ENCODE results near the gene ANKFN1.

Gene ANKFN1

DNA sequence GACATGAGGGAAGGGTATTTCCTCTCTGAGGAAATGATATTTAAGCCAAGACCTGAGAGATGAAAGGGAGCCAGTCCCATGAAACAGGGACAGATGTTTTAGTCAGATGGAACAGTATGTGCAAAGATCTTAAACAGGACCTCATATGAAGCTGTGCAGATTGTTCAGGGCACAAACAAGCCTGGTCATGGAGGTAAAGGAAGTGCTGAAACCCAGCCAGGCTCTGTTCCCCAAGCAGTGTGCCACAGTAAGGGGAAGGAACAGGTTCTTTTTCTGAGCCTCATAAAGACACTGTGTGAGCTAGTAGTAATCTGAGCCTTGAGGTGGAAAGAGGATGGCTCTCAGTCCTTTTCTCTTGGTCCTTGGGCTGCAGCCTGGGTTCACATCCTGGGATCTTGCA is 159.9 kb downstream of the ANKFN1 start:
- H3K36me3 ChIP-seq (ENCODE audit: control insufficient read depth in 4 of 4, insufficient read depth in 4 of 4, low read length in 3 of 4): no peaks in the 10 kb centered on the region
- peak in 2 of 3 donors; percentile 39 to 42 for DNase-seq

DNA sequence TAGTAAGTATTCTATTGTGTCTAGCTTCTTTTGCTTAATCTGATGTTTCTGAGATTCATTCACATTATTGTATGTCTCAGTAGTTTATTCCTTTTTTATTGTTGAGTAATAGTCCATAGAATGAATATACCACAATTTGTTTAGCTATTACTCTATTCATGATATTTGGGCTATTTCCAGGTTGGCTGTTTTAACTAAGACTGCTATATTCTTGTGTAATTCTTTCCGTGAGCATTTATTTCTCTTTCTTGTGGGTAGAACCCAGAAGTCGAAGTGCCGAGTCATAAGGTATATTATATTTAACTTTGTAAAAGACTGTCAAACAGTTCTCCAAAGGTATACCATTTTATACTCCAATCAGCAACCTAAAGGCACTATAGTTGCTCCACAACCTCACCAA is 160.8 kb downstream of the ANKFN1 start:
- no peak for DNase-seq

More for the DNA sequence above, 159.9 kb downstream of the ANKFN1 start:
- H3K27ac ChIP-seq (ENCODE audit: insufficient read depth in 1 of 2, low read depth in 1 of 2, low read length in 2 of 2, poor library complexity in 1 of 2, severe bottlenecking in 2 of 2): no peak overlapping the region
- H3K4me3 ChIP-seq (ENCODE audit: control insufficient read depth in 1 of 7, extremely low read depth in 1 of 7, insufficient read depth in 4 of 7, low read depth in 2 of 7, low read length in 6 of 7): no peak overlapping the region
- no peaks in the 10 kb centered on the region for H3K9me3 ChIP-seq (ENCODE audit: control extremely low read depth in 1 of 5, control insufficient read depth in 4 of 5, insufficient read depth in 2 of 5, low read depth in 1 of 5, low read length in 4 of 5)
- POLR2A ChIA-PET: interaction anchor here (0.6 to 0.7 kb wide), 2 partner anchors 186 to 477 kb away, joined by 4 to 5 read pairs; no protein-coding TSS in a partner anchor
- CTCF ChIA-PET: no interaction called here
- peaks cover 0 to 29% (median 11%) of the 10 kb centered on the region in 4 experiments for H3K4me1 ChIP-seq (ENCODE audit: control extremely low read depth in 1 of 4, control insufficient read depth in 4 of 4, insufficient read depth in 4 of 4, low read length in 3 of 4)
- H3K27me3 ChIP-seq (replicated peaks in 2 of 5; ENCODE audit: control insufficient read depth in 4 of 5, insufficient read depth in 5 of 5, low read length in 4 of 5): no peaks in the 10 kb centered on the region

DNA sequence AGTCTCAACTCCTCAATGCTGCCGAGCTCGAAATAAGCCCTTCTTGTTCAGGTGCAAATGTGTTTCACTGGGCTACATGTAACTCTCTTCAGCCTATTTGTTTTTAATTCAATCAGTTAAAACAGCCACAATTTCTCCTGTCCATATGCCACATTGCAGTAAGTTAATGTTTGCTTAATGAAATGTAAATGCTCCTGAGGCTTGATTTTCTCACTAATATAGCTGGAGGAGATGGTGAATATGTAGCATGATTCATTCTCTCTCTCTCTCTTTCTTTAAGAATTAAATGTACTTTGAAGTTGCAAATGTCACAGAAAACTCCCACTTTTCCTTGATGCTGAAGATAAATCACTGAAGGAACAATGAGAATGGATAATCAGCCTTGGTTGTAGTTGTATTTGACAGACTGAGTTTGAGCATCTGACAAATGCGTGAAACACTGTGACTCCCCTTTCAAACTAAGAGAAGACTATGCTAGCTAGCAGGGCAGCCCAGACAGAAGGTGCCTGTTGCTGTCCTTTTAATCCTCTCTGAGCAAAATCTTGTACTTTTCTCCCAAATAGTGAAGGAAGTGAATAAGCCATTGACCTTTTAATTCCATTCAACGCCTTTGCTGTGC is 161.8 kb downstream of the ANKFN1 start:
- no peak for DNase-seq
- Histone ChIP-seq H3K4me3 (ENCODE audit: control insufficient read depth in 1 of 7, extremely low read depth in 1 of 7, insufficient read depth in 4 of 7, low read depth in 2 of 7, low read length in 6 of 7) (no peak overlapping the region), H3K27me3 (replicated peaks in 2 of 5; ENCODE audit: control insufficient read depth in 4 of 5, insufficient read depth in 5 of 5, low read length in 4 of 5) (no peaks in the 10 kb centered on the region), H3K27ac (ENCODE audit: insufficient read depth in 1 of 2, low read depth in 1 of 2, low read length in 2 of 2, poor library complexity in 1 of 2, severe bottlenecking in 2 of 2) (no peak overlapping the region), H3K9me3 (ENCODE audit: control extremely low read depth in 1 of 5, control insufficient read depth in 4 of 5, insufficient read depth in 2 of 5, low read depth in 1 of 5, low read length in 4 of 5) (no peaks in the 10 kb centered on the region), H3K4me1 (ENCODE audit: control extremely low read depth in 1 of 4, control insufficient read depth in 4 of 4, insufficient read depth in 4 of 4, low read length in 3 of 4) (peaks cover 0 to 29% (median 11%) of the 10 kb centered on the region in 4 experiments), H3K36me3 (ENCODE audit: control insufficient read depth in 4 of 4, insufficient read depth in 4 of 4, low read length in 3 of 4) (no peaks in the 10 kb centered on the region)
- WGBS (ENCODE audit: insufficient coverage): 92% methylated on average over 4 of the region's 4 CpGs
- CTCF ChIA-PET: interaction anchor here (1.1 kb wide), 1 partner anchor 188 kb away, joined by 3 read pairs; no protein-coding TSS in a partner anchor
- POLR2A ChIA-PET: no interaction called here

More for the DNA sequence above, 160.8 kb downstream of the ANKFN1 start:
- ChIA-PET CTCF (no interaction called here), POLR2A (interaction anchor here (0.6 kb wide), 1 partner anchor 187 kb away, joined by 4 read pairs; no protein-coding TSS in a partner anchor)
- Histone ChIP-seq H3K27ac (ENCODE audit: insufficient read depth in 1 of 2, low read depth in 1 of 2, low read length in 2 of 2, poor library complexity in 1 of 2, severe bottlenecking in 2 of 2) (no peak overlapping the region), H3K36me3 (ENCODE audit: control insufficient read depth in 4 of 4, insufficient read depth in 4 of 4, low read length in 3 of 4) (no peaks in the 10 kb centered on the region), H3K9me3 (ENCODE audit: control extremely low read depth in 1 of 5, control insufficient read depth in 4 of 5, insufficient read depth in 2 of 5, low read depth in 1 of 5, low read length in 4 of 5) (no peaks in the 10 kb centered on the region), H3K4me3 (ENCODE audit: control insufficient read depth in 1 of 7, extremely low read depth in 1 of 7, insufficient read depth in 4 of 7, low read depth in 2 of 7, low read length in 6 of 7) (no peak overlapping the region), H3K4me1 (ENCODE audit: control extremely low read depth in 1 of 4, control insufficient read depth in 4 of 4, insufficient read depth in 4 of 4, low read length in 3 of 4) (peaks cover 0 to 29% (median 11%) of the 10 kb centered on the region in 4 experiments), H3K27me3 (replicated peaks in 2 of 5; ENCODE audit: control insufficient read depth in 4 of 5, insufficient read depth in 5 of 5, low read length in 4 of 5) (no peaks in the 10 kb centered on the region)
- no CpG with 5 or more reads among the region's 3 CpGs for WGBS (ENCODE audit: insufficient coverage)

DNA sequence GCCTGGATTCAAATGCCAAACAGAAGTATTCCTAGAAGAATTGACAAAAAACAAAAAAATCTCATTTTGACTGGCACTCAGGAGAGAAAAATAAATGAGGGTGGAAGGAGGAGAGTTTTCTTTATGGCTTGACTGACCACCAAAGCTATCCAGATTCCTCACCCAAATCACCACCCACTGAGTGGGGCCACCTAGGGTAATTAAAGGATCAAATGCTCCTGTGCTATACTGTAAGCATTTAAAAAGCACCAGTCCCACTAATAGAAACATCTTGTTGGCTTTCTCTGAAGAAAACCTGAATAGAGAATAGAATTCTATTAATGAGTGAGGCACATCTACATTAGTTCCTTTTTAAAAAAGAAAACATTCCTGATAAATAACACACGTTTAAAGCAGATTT is 163.3 kb downstream of the ANKFN1 start:
- 100% methylated on average over 1 of the region's 1 CpG for WGBS (ENCODE audit: insufficient coverage)
- ChIA-PET POLR2A (no interaction called here), CTCF (interaction anchor here (1.1 kb wide), 1 partner anchor 790 kb away, joined by 4 read pairs; no protein-coding TSS in a partner anchor)
- H3K4me3 ChIP-seq (ENCODE audit: control insufficient read depth in 1 of 7, extremely low read depth in 1 of 7, insufficient read depth in 4 of 7, low read depth in 2 of 7, low read length in 6 of 7): no peak overlapping the region
- H3K4me1 ChIP-seq (ENCODE audit: control extremely low read depth in 1 of 4, control insufficient read depth in 4 of 4, insufficient read depth in 4 of 4, low read length in 3 of 4): peaks cover 0 to 24% (median 10%) of the 10 kb centered on the region in 4 experiments
- H3K27ac ChIP-seq (ENCODE audit: insufficient read depth in 1 of 2, low read depth in 1 of 2, low read length in 2 of 2, poor library complexity in 1 of 2, severe bottlenecking in 2 of 2): no peak overlapping the region
- H3K36me3 ChIP-seq (ENCODE audit: control insufficient read depth in 4 of 4, insufficient read depth in 4 of 4, low read length in 3 of 4): no peaks in the 10 kb centered on the region
- H3K27me3 ChIP-seq (replicated peaks in 2 of 5; ENCODE audit: control insufficient read depth in 4 of 5, insufficient read depth in 5 of 5, low read length in 4 of 5): no peaks in the 10 kb centered on the region
- H3K9me3 ChIP-seq (ENCODE audit: control extremely low read depth in 1 of 5, control insufficient read depth in 4 of 5, insufficient read depth in 2 of 5, low read depth in 1 of 5, low read length in 4 of 5): no peaks in the 10 kb centered on the region
- DNase-seq: no peak

DNA sequence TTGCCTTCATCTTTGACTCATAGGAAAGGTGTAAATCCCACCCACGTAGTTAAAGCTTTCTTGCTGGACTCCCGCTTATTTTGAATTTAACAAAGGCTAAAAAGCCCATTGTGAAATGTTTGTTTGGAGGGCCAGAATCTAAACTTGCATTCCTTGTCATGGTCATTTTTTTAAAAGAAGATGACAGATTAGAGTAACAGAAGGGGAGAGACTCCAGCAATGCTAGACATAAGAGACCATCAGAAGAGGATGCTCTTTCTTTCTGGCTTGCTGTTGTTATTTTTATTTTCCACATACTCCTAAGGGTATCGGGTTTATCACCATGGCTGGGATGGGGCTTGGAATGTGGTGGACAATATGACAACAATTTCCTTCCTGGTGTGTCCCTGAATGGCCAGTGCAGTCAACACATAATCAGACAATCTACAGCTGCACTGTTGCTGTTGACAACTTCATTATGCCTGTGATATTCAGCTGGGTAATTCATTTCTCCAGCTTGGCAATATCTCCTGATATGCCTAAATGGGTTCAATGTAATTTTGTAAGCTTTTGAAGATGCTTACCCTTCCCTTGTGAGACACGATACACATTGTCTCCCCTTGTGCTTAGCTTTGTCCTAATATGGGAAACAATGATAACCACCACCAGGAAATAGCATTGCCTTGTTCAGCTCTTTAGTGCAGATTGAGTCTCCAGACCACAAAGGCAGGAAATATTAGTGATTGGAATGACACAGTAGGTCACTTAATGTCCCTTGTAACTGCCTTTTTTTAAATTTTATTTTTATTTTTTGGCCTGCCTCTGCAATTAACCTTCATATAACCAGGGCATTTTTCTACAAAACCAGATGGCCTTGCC is 164.3 kb downstream of the ANKFN1 start:
- 93% methylated on average over 2 of the region's 4 CpGs for WGBS (ENCODE audit: insufficient coverage)
- Histone ChIP-seq H3K4me1 (ENCODE audit: control extremely low read depth in 1 of 4, control insufficient read depth in 4 of 4, insufficient read depth in 4 of 4, low read length in 3 of 4) (peaks cover 0 to 24% (median 10%) of the 10 kb centered on the region in 4 experiments), H3K27ac (ENCODE audit: insufficient read depth in 1 of 2, low read depth in 1 of 2, low read length in 2 of 2, poor library complexity in 1 of 2, severe bottlenecking in 2 of 2) (no peak overlapping the region), H3K9me3 (ENCODE audit: control extremely low read depth in 1 of 5, control insufficient read depth in 4 of 5, insufficient read depth in 2 of 5, low read depth in 1 of 5, low read length in 4 of 5) (no peaks in the 10 kb centered on the region), H3K36me3 (ENCODE audit: control insufficient read depth in 4 of 4, insufficient read depth in 4 of 4, low read length in 3 of 4) (no peaks in the 10 kb centered on the region), H3K27me3 (replicated peaks in 2 of 5; ENCODE audit: control insufficient read depth in 4 of 5, insufficient read depth in 5 of 5, low read length in 4 of 5) (no peaks in the 10 kb centered on the region), H3K4me3 (ENCODE audit: control insufficient read depth in 1 of 7, extremely low read depth in 1 of 7, insufficient read depth in 4 of 7, low read depth in 2 of 7, low read length in 6 of 7) (no peak overlapping the region)
- ChIA-PET CTCF (interaction anchor here (0.6 to 1.7 kb wide), 5 partner anchors 66 to 791 kb away, joined by 3 to 8 read pairs (median 4); no protein-coding TSS in a partner anchor), POLR2A (no interaction called here)
- DNase-seq: peak in 1 of 3 donors; percentile 11

DNA sequence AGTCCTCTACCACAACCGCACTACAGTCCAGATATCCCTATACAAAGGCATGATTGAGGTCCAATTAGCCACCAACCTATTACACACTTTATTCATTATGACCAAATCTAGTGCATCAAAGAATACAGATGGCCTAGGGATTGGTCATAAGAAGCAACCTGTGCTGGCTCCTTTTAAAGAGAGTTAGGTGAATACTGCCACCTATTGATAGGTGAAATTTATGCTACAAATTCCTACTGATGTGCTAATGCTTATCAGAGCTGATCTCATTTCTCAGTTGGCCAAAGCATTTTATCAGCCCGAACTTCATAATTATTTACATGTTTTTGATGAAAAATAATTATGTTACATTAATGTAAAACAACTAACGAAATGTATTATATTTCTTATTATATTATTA is 166.3 kb downstream of the ANKFN1 start:
- Histone ChIP-seq H3K36me3 (ENCODE audit: control insufficient read depth in 4 of 4, insufficient read depth in 4 of 4, low read length in 3 of 4) (no peaks in the 10 kb centered on the region), H3K9me3 (ENCODE audit: control extremely low read depth in 1 of 5, control insufficient read depth in 4 of 5, insufficient read depth in 2 of 5, low read depth in 1 of 5, low read length in 4 of 5) (no peaks in the 10 kb centered on the region), H3K4me3 (ENCODE audit: control insufficient read depth in 1 of 7, extremely low read depth in 1 of 7, insufficient read depth in 4 of 7, low read depth in 2 of 7, low read length in 6 of 7) (no peak overlapping the region), H3K27me3 (replicated peaks in 2 of 5; ENCODE audit: control insufficient read depth in 4 of 5, insufficient read depth in 5 of 5, low read length in 4 of 5) (no peaks in the 10 kb centered on the region), H3K27ac (ENCODE audit: insufficient read depth in 1 of 2, low read depth in 1 of 2, low read length in 2 of 2, poor library complexity in 1 of 2, severe bottlenecking in 2 of 2) (no peak overlapping the region), H3K4me1 (ENCODE audit: control extremely low read depth in 1 of 4, control insufficient read depth in 4 of 4, insufficient read depth in 4 of 4, low read length in 3 of 4) (peaks cover 0 to 7% (median 4%) of the 10 kb centered on the region in 4 experiments)
- POLR2A ChIA-PET: no interaction called here
- peak; percentile 69 to 81 (median 79) for DNase-seq
- WGBS (ENCODE audit: insufficient coverage): no CpG with 5 or more reads among the region's 3 CpGs
- CTCF ChIA-PET: interaction anchor here (0.6 to 2.4 kb wide), 16 partner anchors 89 to 476 kb away, joined by 3 to 23 read pairs (median 3); no protein-coding TSS in a partner anchor

DNA sequence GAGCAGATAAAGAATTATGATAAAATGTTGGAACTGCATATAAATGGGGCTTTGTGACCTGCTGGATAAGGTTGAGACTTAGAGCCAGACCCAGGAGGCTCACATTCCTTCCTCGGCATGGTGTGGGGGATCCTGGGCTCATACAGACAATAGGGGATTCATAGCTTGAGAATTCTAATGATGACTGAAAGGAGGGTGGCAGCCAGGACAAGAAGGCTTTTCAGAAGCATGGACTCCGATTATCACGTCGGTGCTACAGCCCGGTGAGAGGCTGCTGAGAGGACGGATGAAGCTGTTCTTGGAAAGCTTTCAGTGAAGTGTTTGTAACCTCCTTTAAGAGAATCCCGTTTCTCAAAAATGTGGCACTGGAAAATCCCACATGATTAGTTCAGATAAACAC is 167.2 kb downstream of the ANKFN1 start:
- ChIA-PET POLR2A (no interaction called here), CTCF (interaction anchor here (0.9 to 2.4 kb wide), 8 partner anchors 90 to 477 kb away, joined by 3 to 23 read pairs (median 4); no protein-coding TSS in a partner anchor)
- DNase-seq: no peak
- Histone ChIP-seq H3K36me3 (ENCODE audit: control insufficient read depth in 4 of 4, insufficient read depth in 4 of 4, low read length in 3 of 4) (no peaks in the 10 kb centered on the region), H3K4me1 (ENCODE audit: control extremely low read depth in 1 of 4, control insufficient read depth in 4 of 4, insufficient read depth in 4 of 4, low read length in 3 of 4) (peaks cover 0 to 7% (median 4%) of the 10 kb centered on the region in 4 experiments), H3K27ac (ENCODE audit: insufficient read depth in 1 of 2, low read depth in 1 of 2, low read length in 2 of 2, poor library complexity in 1 of 2, severe bottlenecking in 2 of 2) (no peak overlapping the region), H3K9me3 (ENCODE audit: control extremely low read depth in 1 of 5, control insufficient read depth in 4 of 5, insufficient read depth in 2 of 5, low read depth in 1 of 5, low read length in 4 of 5) (no peaks in the 10 kb centered on the region), H3K4me3 (ENCODE audit: control insufficient read depth in 1 of 7, extremely low read depth in 1 of 7, insufficient read depth in 4 of 7, low read depth in 2 of 7, low read length in 6 of 7) (no peak overlapping the region), H3K27me3 (replicated peaks in 2 of 5; ENCODE audit: control insufficient read depth in 4 of 5, insufficient read depth in 5 of 5, low read length in 4 of 5) (no peaks in the 10 kb centered on the region)
- WGBS (ENCODE audit: insufficient coverage): 90% methylated on average over 7 of the region's 7 CpGs
